Stimulated activated effector memory CD8-positive, alpha-beta T cell treated with anti-CD3 and anti-CD28 coated beads, Interleukin-12 subunit alpha, Interleukin-12 subunit beta, amount 100 ng/mL, for 72 hours (primary cell): ENCODE data around the gene STX4.

Source experiments
- ATAC-seq: fragments of 150-1000 bp; cut with Tn5 transposase; 2 replicates; pipeline ENCODE4 v1.10.0; 2021
- DNase-seq, 2 donors: peaks; one replicate each; pipeline ENCODE4 v3.0.0; 2021 to 2022; ENCODE audit warnings: low spot score in 2 of 2
- H3K27ac Mint-ChIP-seq: one replicate; pipeline ENCODE4 v1.8.0; 2022; ENCODE audit warnings: mild to moderate bottlenecking, mixed read lengths
- H3K36me3 Mint-ChIP-seq: one replicate; pipeline ENCODE4 v1.8.0; 2022; ENCODE audit warnings: mild to moderate bottlenecking, mixed read lengths
- H3K4me1 Mint-ChIP-seq: one replicate; pipeline ENCODE4 v1.8.0; 2022; ENCODE audit warnings: mixed read lengths
- H3K4me3 Mint-ChIP-seq: one replicate; pipeline ENCODE4 v1.8.0; 2022; ENCODE audit warnings: mild to moderate bottlenecking, mixed read lengths
- H3K9me3 Mint-ChIP-seq: one replicate; pipeline ENCODE4 v1.8.0; 2022; ENCODE audit warnings: mixed read lengths

The STX4 gene

GRCh38 chr16:31080035-31080629 is 46.8 kb downstream of the STX4 start:
- H3K4me3 Mint-ChIP-seq = no peak overlapping the region
- H3K9me3 Mint-ChIP-seq = no peaks in the 10 kb centered on the region
- ATAC-seq (no peak), DNase-seq (no peak)
- peaks cover 71% of the 10 kb centered on the region for H3K36me3 Mint-ChIP-seq
- H3K27ac Mint-ChIP-seq = peak overlapping the region; percentile 67
- peaks cover 53% of the 10 kb centered on the region for H3K4me1 Mint-ChIP-seq

DNA sequence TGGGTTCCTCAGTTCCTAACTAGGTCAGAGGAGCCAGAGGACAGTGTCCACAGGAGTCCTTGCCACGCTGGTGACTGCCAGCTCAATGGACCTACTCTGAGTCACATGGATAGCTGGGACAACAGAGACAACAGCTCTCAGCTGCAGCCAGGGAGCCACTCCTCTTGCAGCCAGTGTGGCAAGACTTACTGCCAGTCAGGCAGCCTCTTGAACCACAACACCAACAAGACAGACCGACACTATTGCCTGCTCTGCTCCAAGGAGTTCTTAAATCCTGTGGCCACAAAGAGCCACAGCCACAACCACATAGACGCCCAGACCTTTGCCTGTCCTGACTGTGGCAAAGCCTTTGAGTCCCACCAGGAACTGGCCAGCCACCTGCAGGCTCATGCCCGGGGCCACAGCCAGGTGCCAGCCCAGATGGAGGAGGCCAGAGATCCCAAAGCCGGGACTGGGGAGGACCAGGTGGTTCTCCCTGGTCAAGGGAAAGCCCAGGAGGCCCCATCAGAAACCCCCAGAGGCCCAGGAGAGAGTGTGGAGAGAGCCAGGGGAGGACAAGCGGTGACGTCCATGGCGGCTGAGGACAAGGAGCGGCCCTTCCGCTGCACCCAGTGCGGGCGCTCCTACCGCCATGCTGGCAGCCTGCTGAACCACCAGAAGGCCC is 47.5 kb downstream of the STX4 start:
- ATAC-seq = no peak
- H3K36me3 Mint-ChIP-seq = peaks cover 78% of the 10 kb centered on the region
- H3K4me3 Mint-ChIP-seq = no peak overlapping the region
- H3K4me1 Mint-ChIP-seq = peaks cover 57% of the 10 kb centered on the region
- H3K9me3 Mint-ChIP-seq = no peaks in the 10 kb centered on the region
- peak in 1 of 2 donors; percentile 47 for DNase-seq
- peak overlapping the region; percentile 43 for H3K27ac Mint-ChIP-seq

- peaks cover 80% of the 10 kb centered on the region for H3K36me3 Mint-ChIP-seq
- ATAC-seq (no peak), DNase-seq (no peak)
- peaks cover 59% of the 10 kb centered on the region for H3K4me1 Mint-ChIP-seq
- H3K27ac Mint-ChIP-seq = peak overlapping the region; percentile 54
- H3K9me3 Mint-ChIP-seq = no peaks in the 10 kb centered on the region
- H3K4me3 Mint-ChIP-seq = no peak overlapping the region
These were observed 48.3 kb downstream of the STX4 start for GRCh38 chr16:31081428-31082351.

DNA sequence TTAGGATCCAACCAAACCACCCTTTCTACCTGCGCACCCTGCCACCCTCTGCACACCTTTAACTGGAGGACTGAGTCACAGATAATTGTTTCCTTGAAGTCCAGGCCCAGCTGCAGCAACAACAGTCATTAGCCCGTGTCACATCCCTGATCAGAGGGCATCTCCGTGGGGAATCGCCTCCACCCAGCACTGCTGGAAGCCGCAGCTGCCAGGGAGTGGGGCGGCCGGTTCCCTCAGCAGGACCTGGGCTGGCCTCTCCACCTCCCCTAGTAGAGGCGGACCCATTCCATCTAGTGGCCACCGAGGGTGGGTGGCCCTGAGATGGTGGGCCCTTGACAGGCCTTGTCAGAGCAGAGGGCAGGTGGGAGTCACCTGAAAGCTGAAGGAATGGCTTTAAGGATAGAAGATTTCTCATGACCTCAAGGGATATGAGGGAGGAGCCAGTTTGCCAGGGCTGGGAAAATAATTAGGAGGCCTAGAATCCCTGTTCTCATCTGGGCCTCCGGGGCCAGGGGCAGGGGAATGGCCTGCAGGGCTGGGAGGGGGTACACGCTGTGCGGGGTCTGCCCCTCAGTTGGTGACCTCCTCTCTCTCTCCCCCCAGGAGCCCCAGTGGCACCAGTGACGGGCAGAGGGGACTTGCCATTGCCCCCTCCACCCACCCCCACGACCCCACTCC is 49.1 kb downstream of the STX4 start:
- H3K4me3 Mint-ChIP-seq = no peak overlapping the region
- H3K27ac Mint-ChIP-seq = peak overlapping the region; percentile 54
- peaks cover 58% of the 10 kb centered on the region for H3K4me1 Mint-ChIP-seq
- DNase-seq (peak in 1 of 2 donors; percentile 48), ATAC-seq (no peak)
- no peaks in the 10 kb centered on the region for H3K9me3 Mint-ChIP-seq
- peaks cover 73% of the 10 kb centered on the region for H3K36me3 Mint-ChIP-seq

DNA sequence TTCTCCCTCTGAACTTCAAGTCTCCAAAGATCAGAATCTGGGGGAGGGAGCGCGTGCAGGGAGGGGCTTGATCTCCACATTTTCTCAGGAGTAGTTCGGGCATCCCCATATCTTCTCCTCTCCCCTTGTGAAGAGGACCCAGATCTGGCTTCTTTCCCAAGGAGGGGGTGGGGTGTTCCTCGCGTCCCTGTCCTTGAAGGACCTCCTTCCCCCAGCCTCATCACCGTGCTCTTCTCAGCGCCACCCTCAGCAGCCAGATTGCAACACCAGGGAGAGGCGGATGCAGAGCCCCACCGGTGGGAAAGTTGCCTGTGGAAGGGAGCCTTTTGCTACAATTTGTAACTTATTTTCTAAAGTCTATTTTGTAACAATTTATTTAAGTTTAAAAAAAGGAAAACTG is 49.7 kb downstream of the STX4 start:
- no peak overlapping the region for H3K4me3 Mint-ChIP-seq
- peaks cover 52% of the 10 kb centered on the region for H3K4me1 Mint-ChIP-seq
- peak overlapping the region; percentile 54 for H3K27ac Mint-ChIP-seq

GRCh38 chr16:31083556-31083955 is 50.2 kb downstream of the STX4 start:
- DNase-seq (no peak), ATAC-seq (no peak)
- Mint-ChIP-seq H3K36me3 (peaks cover 66% of the 10 kb centered on the region), H3K27ac (no peak overlapping the region), H3K4me3 (no peak overlapping the region), H3K9me3 (no peaks in the 10 kb centered on the region), H3K4me1 (peaks cover 49% of the 10 kb centered on the region)

More for the DNA sequence above, 49.7 kb downstream of the STX4 start:
- ATAC-seq = no peak
- Mint-ChIP-seq H3K36me3 (peaks cover 68% of the 10 kb centered on the region), H3K9me3 (no peaks in the 10 kb centered on the region)
- no peak for DNase-seq

- Mint-ChIP-seq H3K4me1 (peaks cover 46% of the 10 kb centered on the region), H3K9me3 (no peaks in the 10 kb centered on the region), H3K36me3 (peaks cover 66% of the 10 kb centered on the region), H3K4me3 (no peak overlapping the region), H3K27ac (no peak overlapping the region)
- DNase-seq (no peak), ATAC-seq (no peak)
These were observed 50.6 kb downstream of the STX4 start for GRCh38 chr16:31083981-31084380.

- ATAC-seq = no peak
- Mint-ChIP-seq H3K27ac (peak overlapping the region; percentile 82), H3K36me3 (peaks cover 66% of the 10 kb centered on the region), H3K4me3 (no peak overlapping the region), H3K9me3 (no peaks in the 10 kb centered on the region), H3K4me1 (peaks cover 38% of the 10 kb centered on the region)
- no peak for DNase-seq
These were observed 51.4 kb downstream of the STX4 start for GRCh38 chr16:31084584-31085302.

DNA sequence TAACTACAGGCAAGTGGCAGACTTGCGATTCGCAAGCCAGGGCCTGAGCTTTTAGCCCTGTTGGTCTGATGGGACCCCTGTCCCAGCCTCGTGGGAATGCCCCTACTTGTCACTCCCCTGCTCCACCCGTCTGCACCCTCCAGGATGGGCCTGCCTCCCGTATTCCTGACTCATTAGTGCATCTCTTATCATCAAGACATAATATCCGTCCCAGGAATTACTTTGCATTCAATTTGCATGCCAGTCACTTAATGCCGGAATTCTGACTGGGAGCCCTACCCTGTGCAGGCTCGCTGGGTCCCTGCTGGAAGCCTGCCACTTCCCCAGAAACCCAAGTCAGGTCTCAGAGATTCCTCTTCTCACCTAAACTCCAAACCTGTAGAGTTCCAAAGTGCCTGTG is 52.1 kb downstream of the STX4 start:
- H3K9me3 Mint-ChIP-seq = no peaks in the 10 kb centered on the region
- DNase-seq (no peak), ATAC-seq (no peak)
- H3K4me1 Mint-ChIP-seq = peaks cover 35% of the 10 kb centered on the region
- peaks cover 66% of the 10 kb centered on the region for H3K36me3 Mint-ChIP-seq
- no peak overlapping the region for H3K4me3 Mint-ChIP-seq
- H3K27ac Mint-ChIP-seq = peak overlapping the region; percentile 82

DNA sequence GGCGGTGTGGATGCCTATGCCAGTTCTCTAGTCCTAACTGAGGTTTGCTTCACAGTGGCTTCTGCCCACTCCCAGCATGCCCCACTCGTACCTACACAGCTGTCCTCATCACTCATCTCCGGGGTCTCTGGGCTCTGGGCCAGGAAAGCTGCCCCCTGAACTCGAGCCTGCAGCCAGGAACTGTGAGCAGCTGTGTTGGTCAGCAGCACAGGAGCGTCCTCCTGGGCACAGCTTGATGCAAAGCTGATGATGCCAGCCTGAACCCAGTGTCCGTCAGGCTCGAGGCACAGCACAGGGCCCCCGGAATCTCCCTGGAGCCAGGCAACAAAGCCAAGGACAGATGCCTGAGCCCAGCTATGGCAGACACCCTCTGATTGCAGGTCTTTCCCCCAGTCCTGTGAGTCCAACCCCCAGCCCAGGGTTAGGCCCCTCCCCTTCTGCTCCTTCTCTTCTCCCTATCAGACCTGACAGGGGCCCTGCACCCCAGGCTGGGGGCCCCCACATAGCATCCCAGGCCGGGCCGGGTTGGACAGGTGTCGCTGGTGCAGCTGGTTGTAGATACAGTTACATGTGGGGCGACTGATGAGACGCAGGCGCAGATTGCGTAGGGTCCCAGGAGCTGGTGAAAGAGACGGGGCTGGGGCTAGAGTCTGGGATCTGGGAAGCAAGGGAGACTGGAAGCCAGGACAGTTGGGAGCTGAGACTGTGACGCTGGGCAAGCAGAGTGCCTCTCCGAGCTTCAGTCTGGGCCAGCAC is 52.7 kb downstream of the STX4 start:
- Mint-ChIP-seq H3K27ac (peak overlapping the region; percentile 82), H3K4me1 (peaks cover 35% of the 10 kb centered on the region), H3K4me3 (no peak overlapping the region), H3K9me3 (no peaks in the 10 kb centered on the region), H3K36me3 (peaks cover 66% of the 10 kb centered on the region)
- no peak for ATAC-seq
- no peak for DNase-seq

DNA sequence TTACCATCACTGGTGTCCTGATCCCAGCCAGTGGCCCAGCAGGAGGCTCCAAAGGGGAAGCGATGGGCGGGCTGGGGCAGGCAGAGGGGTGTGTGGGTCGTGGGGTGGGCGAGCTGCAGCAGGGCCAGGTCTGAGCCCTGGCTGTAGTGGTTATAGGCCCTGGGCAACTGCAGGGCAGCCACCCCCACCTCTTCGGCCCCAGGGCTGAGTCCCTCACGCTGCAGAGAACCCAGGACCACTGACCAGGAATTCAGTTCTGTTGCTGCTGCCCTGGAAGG is 53.2 kb downstream of the STX4 start:
- H3K4me3 Mint-ChIP-seq = no peak overlapping the region
- H3K27ac Mint-ChIP-seq = peak overlapping the region; percentile 82
- DNase-seq (no peak), ATAC-seq (no peak)
- peaks cover 29% of the 10 kb centered on the region for H3K4me1 Mint-ChIP-seq
- peaks cover 66% of the 10 kb centered on the region for H3K36me3 Mint-ChIP-seq
- no peaks in the 10 kb centered on the region for H3K9me3 Mint-ChIP-seq

DNA sequence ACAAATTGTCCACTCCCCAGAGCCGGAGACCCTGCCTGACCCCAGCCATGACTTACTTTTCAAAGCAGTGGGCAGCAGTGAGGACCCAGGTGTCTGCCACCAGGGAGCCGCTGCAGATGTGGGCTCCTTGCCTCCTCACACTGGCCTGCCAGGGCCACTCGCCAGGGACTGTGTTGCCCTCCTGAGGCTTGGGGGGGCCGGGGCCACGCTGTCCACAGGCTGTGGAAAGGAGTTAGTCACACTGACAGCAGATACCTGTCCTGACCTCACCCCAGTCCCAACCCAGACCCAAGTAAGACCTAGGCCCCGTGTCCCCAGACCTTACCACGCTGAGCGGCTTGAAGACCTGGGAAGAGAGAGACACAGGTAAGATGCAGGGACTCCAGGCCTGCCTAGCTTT is 54.1 kb downstream of the STX4 start:
- DNase-seq = no peak
- H3K9me3 Mint-ChIP-seq = no peaks in the 10 kb centered on the region
- no peak overlapping the region for H3K4me3 Mint-ChIP-seq
- ATAC-seq = no peak
- H3K36me3 Mint-ChIP-seq = peaks cover 66% of the 10 kb centered on the region
- peaks cover 21% of the 10 kb centered on the region for H3K4me1 Mint-ChIP-seq
- H3K27ac Mint-ChIP-seq = peak overlapping the region; percentile 82

DNA sequence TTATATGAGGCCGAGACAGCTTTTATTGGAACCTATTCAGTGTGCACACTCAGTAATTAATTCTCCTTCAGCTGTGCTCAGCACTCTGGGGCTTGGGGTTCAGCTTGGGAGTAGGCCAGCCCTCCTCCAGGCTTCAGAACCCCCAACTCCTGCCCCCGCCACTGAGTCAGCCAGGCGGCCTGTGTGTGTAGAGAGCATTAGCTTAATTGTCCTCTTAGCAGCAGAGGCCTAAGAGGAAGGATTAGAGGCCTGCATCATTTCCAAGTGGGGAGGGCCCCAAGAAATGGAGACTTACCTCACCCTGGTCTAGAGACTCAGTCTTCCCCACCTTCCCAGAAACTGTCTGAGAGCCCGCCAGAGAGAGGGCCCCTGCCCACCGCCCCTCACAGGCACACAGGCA is 54.6 kb downstream of the STX4 start:
- no peaks in the 10 kb centered on the region for H3K9me3 Mint-ChIP-seq
- ATAC-seq = no peak
- H3K4me3 Mint-ChIP-seq = no peak overlapping the region
- H3K4me1 Mint-ChIP-seq = peaks cover 25% of the 10 kb centered on the region
- H3K36me3 Mint-ChIP-seq = peaks cover 66% of the 10 kb centered on the region
- no peak overlapping the region for H3K27ac Mint-ChIP-seq
- DNase-seq = no peak

- Mint-ChIP-seq H3K9me3 (no peaks in the 10 kb centered on the region), H3K36me3 (peaks cover 60% of the 10 kb centered on the region), H3K4me3 (no peak within 1 kb of the TSS), H3K4me1 (peaks cover 25% of the 10 kb centered on the region), H3K27ac (peak within 1 kb of the TSS; percentile 82)
- ATAC-seq (no peak), DNase-seq (no peak)
These were observed 55.3 kb downstream of the STX4 start, which contains the start of gene PRSS53 for GRCh38 chr16:31088459-31089183. PRSS53 (minus strand) TSS chr16:31088943; CDS start chr16:31088809, 134 bp downstream.
